Sigmoid colon (tissue), 7 donors: ENCODE data around the gene FNIP2. TPM values are rescaled to one million over a fixed set of nuclear protein-coding genes. Genes with fewer than 3 reads are reported as not detected.

Experiments
- DNase-seq: peaks from one replicate; pipeline ENCODE4 v3.0.0-alpha.2; 2019
- H3K27ac ChIP-seq, 4 donors: fragments of 200-600 bp; sonication (generic); one replicate each; pipeline ENCODE4 v1.5.1; 2016 to 2019; ENCODE audit warnings: mild to moderate bottlenecking in 1 of 4
- H3K27me3 ChIP-seq, 3 donors: fragments of 200-600 bp; sonication (generic); one replicate each; pipeline ENCODE4 v1.5.1; 2019; ENCODE audit warnings: mild to moderate bottlenecking in 1 of 3
- H3K36me3 ChIP-seq, 4 donors: fragments of 200-600 bp; sonication (generic); one replicate each; pipeline ENCODE4 v1.5.1; 2016 to 2019
- H3K4me1 ChIP-seq, 4 donors: fragments of 200-600 bp; sonication (generic); one replicate each; pipeline ENCODE4 v1.5.1; 2017 to 2019
- H3K4me3 ChIP-seq, 4 donors: fragments of 200-600 bp; sonication (generic); one replicate each; pipeline ENCODE4 v1.5.1; 2017 to 2019; ENCODE audit warnings: mild to moderate bottlenecking in 2 of 4, moderate library complexity in 1 of 4
- H3K9me3 ChIP-seq, 4 donors: fragments of 200-600 bp in 3 of 4; sonication (generic) in 3 of 4; one replicate each; pipeline versions ENCODE4 v1.5.1 to v1.6.1; 2013 to 2019
- CTCF ChIP-seq, 4 experiments: fragments of 450-650 bp in 3 of 4; fragments of 200-600 bp in 1 of 4; IDR thresholded peaks; one replicate each; pipeline ENCODE4 v1.5.1; 2016 to 2019; ENCODE audit warnings: antibody characterized with exemption in 4 of 4, mild to moderate bottlenecking in 3 of 4, moderate library complexity in 2 of 4
- EP300 ChIP-seq, 4 donors: sonication (generic); formaldehyde crosslinking; IDR thresholded peaks; one replicate each; pipeline ENCODE4 v1.6.1; 2017; ENCODE audit warnings: antibody characterized with exemption in 4 of 4
- POLR2A ChIP-seq, 2 donors: fragments of 450-650 bp; IDR thresholded peaks; one replicate each; pipeline ENCODE4 v1.6.1; 2016; ENCODE audit warnings: antibody characterized with exemption in 2 of 2, mild to moderate bottlenecking in 2 of 2, moderate library complexity in 2 of 2
- POLR2AphosphoS5 ChIP-seq, 4 donors: sonication (generic); formaldehyde crosslinking; IDR thresholded peaks; one replicate each; pipeline ENCODE4 v1.6.1; 2017; ENCODE audit warnings: antibody characterized with exemption in 4 of 4
- WGBS, 2 donors: extraction: QIAGEN DNeasy Blood & Tissue Kit; methylation state at CpG; one replicate each; pipeline ENCODE4 v1.1.7; 2013; 5-methylcytosine and 5-hydroxymethylcytosine counted together
- intact Hi-C: fragments of 100-400 bp; cut with DNase I; formaldehyde crosslinking; loops from one replicate; pipeline ENCODE4 v1.15.1; 2023
- polyA plus RNA-seq, 3 donors: library from polyadenylated mRNA; stranded (reverse); fragments of 200-250 nt; gene quantifications; one replicate each; pipeline ENCODE4 v1.2.3, GENCODE V29; 2013
- total RNA-seq, 4 donors: library from RNA; depleted of rRNA; stranded (reverse); fragments of >200 nt; gene quantifications; one replicate each; pipeline ENCODE4 v1.1.0, GENCODE V29; 2016
- donor health status: healthy with polysubstance abuse.
- donor health status: Bipolar disorder and iron deficiency.
- donor health status: healthy.

The FNIP2 gene
- total and polyA plus RNA-seq, 7 donors: 14.4 to 38.9 (median 35.2) TPM

- H3K4me3 ChIP-seq: no peak overlapping the region
- no peaks in the 10 kb centered on the region for H3K9me3 ChIP-seq
- TF ChIP-seq POLR2A (IDR thresholded peaks at IDR 0.05) (no peak), CTCF (IDR thresholded peaks at IDR 0.05) (no peak), POLR2AphosphoS5 (IDR thresholded peaks at IDR 0.05) (no peak), EP300 (IDR thresholded peaks at IDR 0.05) (no peak)
- peaks cover 0 to 34% (median 16%) of the 10 kb centered on the region in 4 donors for H3K4me1 ChIP-seq
- WGBS, 2 donors: 12 to 62% methylated on average over 7 of the region's 7 CpGs
- DNase-seq: no peak
- no peaks in the 10 kb centered on the region for H3K27me3 ChIP-seq
- intact Hi-C loops: no loop called here
- H3K36me3 ChIP-seq: no peaks in the 10 kb centered on the region
- no peak overlapping the region for H3K27ac ChIP-seq
Observed at GRCh38 chr4:158799856-158800255, 31.0 kb downstream of the FNIP2 start.

- Histone ChIP-seq H3K27ac (peak overlapping the region in 3 of 4 donors; percentile 9 to 43 (median 36)), H3K36me3 (no peaks in the 10 kb centered on the region), H3K27me3 (no peaks in the 10 kb centered on the region), H3K4me3 (no peak overlapping the region), H3K4me1 (peaks cover 0 to 45% (median 24%) of the 10 kb centered on the region in 4 donors), H3K9me3 (no peaks in the 10 kb centered on the region)
- no peak for TF ChIP-seq EP300 (IDR thresholded peaks at IDR 0.05)
- no peak for TF ChIP-seq CTCF (IDR thresholded peaks at IDR 0.05)
- TF ChIP-seq POLR2AphosphoS5 (IDR thresholded peaks at IDR 0.05): no peak
- no peak for TF ChIP-seq POLR2A (IDR thresholded peaks at IDR 0.05)
- WGBS, 2 donors: 41 to 72% methylated on average over 4 of the region's 4 CpGs
- DNase-seq: no peak
- intact Hi-C loops: no loop called here
Observed at GRCh38 chr4:158801066-158801465, 32.2 kb downstream of the FNIP2 start.

GRCh38 chr4:158801677-158802076, 32.9 kb downstream of the FNIP2 start:
- whole genome bisulfite sequencing, 2 donors: 87 to 93% methylated on average over 3 of the region's 3 CpGs
- peaks cover 0 to 51% (median 31%) of the 10 kb centered on the region in 4 donors for H3K4me1 ChIP-seq
- intact Hi-C loops: no loop called here
- TF ChIP-seq POLR2AphosphoS5 (IDR thresholded peaks at IDR 0.05): no peak
- TF ChIP-seq CTCF (IDR thresholded peaks at IDR 0.05): no peak
- no peak for TF ChIP-seq EP300 (IDR thresholded peaks at IDR 0.05)
- no peak for TF ChIP-seq POLR2A (IDR thresholded peaks at IDR 0.05)
- peak overlapping the region in 2 of 4 donors; percentile 9 to 43 for H3K27ac ChIP-seq
- no peaks in the 10 kb centered on the region for H3K36me3 ChIP-seq
- no peaks in the 10 kb centered on the region for H3K27me3 ChIP-seq
- H3K9me3 ChIP-seq: no peaks in the 10 kb centered on the region
- H3K4me3 ChIP-seq: no peak overlapping the region
- DNase-seq: no peak

GRCh38 chr4:158802914-158803313, 34.1 kb downstream of the FNIP2 start:
- Histone ChIP-seq H3K36me3 (no peaks in the 10 kb centered on the region), H3K27me3 (no peaks in the 10 kb centered on the region), H3K4me3 (no peak overlapping the region), H3K27ac (no peak overlapping the region), H3K4me1 (peaks cover 0 to 63% (median 34%) of the 10 kb centered on the region in 4 donors), H3K9me3 (no peaks in the 10 kb centered on the region)
- 96% methylated on average over 1 of the region's 1 CpG for WGBS, 2 donors
- intact Hi-C loops: no loop called here
- no peak for TF ChIP-seq CTCF (IDR thresholded peaks at IDR 0.05)
- TF ChIP-seq EP300 (IDR thresholded peaks at IDR 0.05): no peak
- no peak for TF ChIP-seq POLR2A (IDR thresholded peaks at IDR 0.05)
- TF ChIP-seq POLR2AphosphoS5 (IDR thresholded peaks at IDR 0.05): no peak
- DNase-seq: no peak
